GM12878 (cell line): Measurements from ENCODE around the gene POR. TPM values are rescaled to one million over a fixed set of nuclear protein-coding genes. Genes with fewer than 3 reads are reported as not detected.

ENCODE experiments used
- ATAC-seq: fragments of 200-7000 bp; cut with Tn5 transposase; 3 replicates; pipeline ENCODE4 v1.9.1; 2020; ENCODE audit warnings: mild to moderate bottlenecking, moderate library complexity
- BruUV-seq: library from RNA; stranded (reverse); fragments of 400-500 nt; replicated peaks from 2 replicates; lab custom pipeline; 2021; lab: Mats Ljungman, UMichigan
- CTCF ChIA-PET: fragments of 300-600 bp; sonication (Branson Sonifier 250); formaldehyde crosslinking; extraction: SDS; loops from one replicate; lab custom pipeline; 2021; ENCODE audit warnings: inconsistent platforms; lab: Yijun Ruan, JAX
- POLR2A ChIA-PET: fragments of 350-600 bp; formaldehyde crosslinking; extraction: SDS; loops from one replicate; lab custom pipeline; 2021; ENCODE audit warnings: inconsistent platforms; lab: Charles Lee
- RAD21 ChIA-PET: fragments of 300-600 bp; sonication (Branson Sonifier 250); formaldehyde crosslinking; loops from one replicate; lab custom pipeline; 2023; ENCODE audit warnings: antibody characterized with exemption; ENCODE audit not compliant: unreplicated experiment; lab: Charles Lee
- SMC1A ChIA-PET: fragments of 300-600 bp; sonication (Branson Sonifier 250); formaldehyde crosslinking; loops from one replicate; lab custom pipeline; 2023; ENCODE audit not compliant: unreplicated experiment, uncharacterized antibody; lab: Charles Lee
- DNase-seq: peaks from one replicate; pipeline ENCODE4 v3.0.0-alpha.2; 2011; ENCODE audit warnings: low read depth, low spot score
- FAIRE-seq: peaks from 3 replicates; lab custom pipeline; 2011; peaks lifted over from hg19 to GRCh38; lab: Jason Lieb, UNC
- H2AFZ ChIP-seq: 2 replicates; pipeline ENCODE4 v1.6.0; 2011; ENCODE audit warnings: low read depth, low read length, control low read depth; ENCODE audit not compliant: control insufficient read depth
- H3K27ac ChIP-seq: 2 replicates; pipeline ENCODE4 v1.5.1; 2011; ENCODE audit warnings: control low read depth; ENCODE audit not compliant: control insufficient read depth, insufficient read depth
- H3K27me3 ChIP-seq, 2 experiments: replicated peaks in 1 of 2; 2 replicates each; pipeline versions ENCODE4 v1.6.0 to v1.6.1; 2011; ENCODE audit warnings: low read length in 1 of 2; ENCODE audit not compliant: control insufficient read depth in 2 of 2, insufficient read depth in 2 of 2
- H3K36me3 ChIP-seq, 2 experiments: 2 replicates each; pipeline ENCODE4 v1.5.1; 2011; ENCODE audit warnings: low read length in 1 of 2; ENCODE audit not compliant: control insufficient read depth in 2 of 2, insufficient read depth in 2 of 2
- H3K4me1 ChIP-seq: 2 replicates; pipeline ENCODE4 v1.6.1; 2011; ENCODE audit warnings: mild to moderate bottlenecking, low read length, moderate library complexity, mixed read lengths; ENCODE audit not compliant: control insufficient read depth, insufficient read depth
- H3K4me2 ChIP-seq: 2 replicates; pipeline ENCODE4 v1.6.0; 2011; ENCODE audit warnings: control low read depth; ENCODE audit not compliant: control insufficient read depth, insufficient read depth
- H3K4me3 ChIP-seq: fragments of 200-600 bp; sonication (generic); 2 replicates; pipeline ENCODE4 v1.5.1; 2016
- H3K79me2 ChIP-seq: 2 replicates; pipeline ENCODE4 v1.6.0; 2011; ENCODE audit warnings: low read length; ENCODE audit not compliant: control insufficient read depth, insufficient read depth
- H3K9ac ChIP-seq: 2 replicates; pipeline ENCODE4 v1.8.0; 2011; ENCODE audit warnings: low read length, control low read depth, mixed read lengths; ENCODE audit not compliant: control insufficient read depth, insufficient read depth
- H3K9me3 ChIP-seq: replicated peaks from 3 replicates; pipeline ENCODE4 v1.5.1; 2011; ENCODE audit warnings: mild to moderate bottlenecking, low read length; ENCODE audit not compliant: control insufficient read depth, insufficient read depth
- H4K20me1 ChIP-seq: 2 replicates; pipeline ENCODE4 v1.6.0; 2011; ENCODE audit not compliant: control insufficient read depth, insufficient read depth
- ASH2L ChIP-seq: fragments of 300-600, 200-600 bp; sonication (generic); IDR thresholded peaks from 2 replicates; pipeline ENCODE4 v1.6.1; 2017; ENCODE audit warnings: low read depth, mild to moderate bottlenecking, borderline replicate concordance
- CTCF ChIP-seq, 3 experiments: IDR thresholded peaks in 2 of 3; conservative IDR thresholded peaks in 1 of 3; 2 replicates each; pipeline ENCODE4 v1.5.1; 2011; ENCODE audit warnings: low read depth in 3 of 3, low read length in 3 of 3, mild to moderate bottlenecking in 3 of 3, control low read depth in 2 of 3, moderate library complexity in 2 of 3, inconsistent platforms in 1 of 3, mixed read lengths in 1 of 3; ENCODE audit not compliant: control insufficient read depth in 2 of 3, insufficient read depth in 1 of 3; ENCODE audit errors: extremely low read depth in 1 of 3
- FOS ChIP-seq: IDR thresholded peaks from 3 replicates; pipeline ENCODE4 v1.6.1; 2011; ENCODE audit warnings: borderline replicate concordance; ENCODE audit not compliant: insufficient read length; ENCODE audit errors: extremely low read depth
- HDAC6 ChIP-seq: fragments of 200-600 bp; sonication (generic); IDR thresholded peaks from one replicate; pipeline ENCODE4 v1.8.0; 2017; ENCODE audit warnings: antibody characterized with exemption; ENCODE audit not compliant: unreplicated experiment
- IRF5 ChIP-seq: fragments of 450-650 bp; IDR thresholded peaks from 2 replicates; pipeline ENCODE4 v1.6.1; 2017; ENCODE audit warnings: borderline replicate concordance
- LARP7 ChIP-seq: fragments of 450-650 bp; IDR thresholded peaks from 2 replicates; pipeline ENCODE4 v1.6.1; 2017; ENCODE audit warnings: mild to moderate bottlenecking
- MAX ChIP-seq: IDR thresholded peaks from 2 replicates; pipeline ENCODE4 v1.6.1; 2012; ENCODE audit warnings: low read depth, low read length, improper control_type of control experiment
- NFXL1 ChIP-seq: fragments of 450-650 bp; IDR thresholded peaks from 2 replicates; pipeline ENCODE4 v1.6.1; 2017; ENCODE audit warnings: antibody characterized with exemption, mild to moderate bottlenecking, borderline replicate concordance
- PAX5 ChIP-seq: IDR thresholded peaks from 2 replicates; pipeline ENCODE4 v1.6.1; 2011; ENCODE audit warnings: low read depth, low read length, borderline replicate concordance
- RUNX3 ChIP-seq: IDR thresholded peaks from 2 replicates; pipeline ENCODE4 v1.6.1; 2012; ENCODE audit warnings: low read length, inconsistent platforms
- SP1 ChIP-seq: IDR thresholded peaks from one replicate; pipeline ENCODE4 v1.6.1; 2011; ENCODE audit warnings: low read depth, low read length
- SREBF1 ChIP-seq: IDR thresholded peaks from 2 replicates; pipeline ENCODE4 v1.6.1; 2012; ENCODE audit warnings: mild to moderate bottlenecking, low read length
- TCF12 ChIP-seq: IDR thresholded peaks from 2 replicates; pipeline ENCODE4 v1.6.1; 2011; ENCODE audit warnings: low read depth, mild to moderate bottlenecking, low read length
- TCF3 ChIP-seq: IDR thresholded peaks from 2 replicates; pipeline ENCODE4 v1.6.1; 2012; ENCODE audit warnings: low read depth, mild to moderate bottlenecking, low read length, borderline replicate concordance; ENCODE audit not compliant: insufficient read depth
- ZBTB33 ChIP-seq: fragments of 450-650 bp; IDR thresholded peaks from 2 replicates; pipeline ENCODE4 v1.6.1; 2017; ENCODE audit warnings: mild to moderate bottlenecking
- ZNF207 ChIP-seq: fragments of 450-650 bp; IDR thresholded peaks from 2 replicates; pipeline ENCODE4 v1.6.1; 2014; ENCODE audit warnings: antibody characterized with exemption, mild to moderate bottlenecking, borderline replicate concordance
- ZNF217 ChIP-seq: fragments of 450-650 bp; IDR thresholded peaks from 2 replicates; pipeline ENCODE4 v1.6.1; 2017; ENCODE audit warnings: antibody characterized with exemption, mild to moderate bottlenecking
- WGBS: methylation state at CpG from one replicate; pipeline ENCODE4 v1.1.6; 2016; ENCODE audit warnings: low lambda C conversion rate; ENCODE audit not compliant: insufficient replicate concordance, insufficient coverage; ENCODE audit errors: missing lambda C conversion rate; 5-methylcytosine and 5-hydroxymethylcytosine counted together
- in situ Hi-C: fragments of 300-500 bp; cut with MboI; formaldehyde crosslinking; loops from 9 replicates; pipeline ENCODE4 v1.14.3; 2018; ENCODE audit warnings: mixed read lengths
- intact Hi-C: fragments of 100-400 bp; cut with micrococcal nuclease; formaldehyde crosslinking; loops from one replicate; pipeline ENCODE4 v1.14.2; 2022; ENCODE audit not compliant: unreplicated experiment
- polyA plus RNA-seq, 11 experiments: library from polyadenylated mRNA; depleted of rRNA in 4 of 11; unstranded in 6 of 11; stranded (reverse) in 5 of 11; fragments of >200 nt; fragmentation: Nextera tagmentation in 4 of 11; fragmentation: Illumina TruSeq in 1 of 11; extraction: Ambion mirVana in 4 of 11; extraction: Trizol in 1 of 11; gene quantifications; 1 replicate in 1 of 11; 2 replicates in 10 of 11; pipeline versions ENCODE4 v1.2.1 to v1.2.3, GENCODE V29; 2011 to 2016; ENCODE audit warnings: inconsistent platforms in 2 of 11, missing spikeins in 2 of 11, low read depth in 1 of 11
- total RNA-seq, 4 experiments: library from RNA; depleted of rRNA in 3 of 4; stranded (reverse); fragments of >200 nt in 3 of 4; fragmentation: Illumina TruSeq in 1 of 4; extraction: Trizol in 1 of 4; gene quantifications; 2 replicates each; pipeline versions ENCODE4 v1.2.1 to v1.2.3, GENCODE V29; 2013 to 2021

The POR gene
- total and polyA plus RNA-seq, 10 of the 15 experiments (the other 5 are each of a cell fraction or from before 2014, with no cell fraction given) = 2.2 to 75.8 (median 35.9) TPM

- H2AFZ ChIP-seq = no peak overlapping the region
- no peaks in the 10 kb centered on the region for H3K27me3 ChIP-seq
- H3K27ac ChIP-seq = no peak overlapping the region
- in situ Hi-C loops = no loop called here
- DNase-seq (no peak), FAIRE-seq (no peak), ATAC-seq (no peak)
- no peak overlapping the region for H3K9ac ChIP-seq
- no peaks in the 10 kb centered on the region for H3K36me3 ChIP-seq
- BruUV-seq = no TSS peak
- no peak overlapping the region for H3K4me3 ChIP-seq
- no peaks in the 10 kb centered on the region; the same call in 1 of the 2 replicates for H3K4me1 ChIP-seq
- H3K9me3 ChIP-seq = no peaks in the 10 kb centered on the region
- no peaks in the 10 kb centered on the region for H3K79me2 ChIP-seq
- ChIA-PET POLR2A (interaction anchor here (1.2 kb wide), 1 partner anchor 15 kb away, joined by 3 read pairs; no protein-coding TSS in a partner anchor), SMC1A (no interaction called here), CTCF (interaction anchor here (0.7 kb wide), 2 partner anchors 15 to 1714 kb away, joined by 3 read pairs; no protein-coding TSS in a partner anchor), RAD21 (no interaction called here)
- no peak overlapping the region for H3K4me2 ChIP-seq
- intact Hi-C loops = no loop called here
- 45% methylated on average over 9 of the region's 9 CpGs for WGBS
- no peaks in the 10 kb centered on the region for H4K20me1 ChIP-seq
- TF ChIP-seq NFXL1 (no peak), SREBF1 (no peak), CTCF (IDR thresholded peaks at IDR 0.05 in 2 of 3, conservative IDR thresholded peaks at IDR 0.05 in 1 of 3; ENCODE audit: control insufficient read depth in 2 of 3, extremely low read depth in 1 of 3, insufficient read depth in 1 of 3, low read depth in 3 of 3, low read length in 3 of 3) (no peak), HDAC6 (no peak), PAX5 (no peak), ZNF217 (no peak), ZBTB33 (no peak), TCF3 (no peak), SP1 (no peak), FOS (no peak), IRF5 (no peak), ZNF207 (no peak), RUNX3 (no peak), TCF12 (no peak), LARP7 (no peak), ASH2L (no peak), MAX (no peak)
Observed at GRCh38 chr7:75900617-75901315, 14.2 kb upstream of the POR start.
